H1 (cell line): ENCODE results near the gene GLIS2. TPM values are rescaled to one million over a fixed set of nuclear protein-coding genes. Genes with fewer than 3 reads are reported as not detected.

Experiments used
- CTCF ChIA-PET: fragments of 300-600 bp; sonication (Branson Sonifier 250); formaldehyde crosslinking; loops from one replicate; lab custom pipeline; 2021; ENCODE audit not compliant: partially characterized antibody; lab: Charles Lee
- POLR2A ChIA-PET: fragments of 300-600 bp; sonication (Branson Sonifier 250); formaldehyde crosslinking; loops from one replicate; lab custom pipeline; 2021; ENCODE audit warnings: inconsistent platforms; ENCODE audit not compliant: partially characterized antibody; lab: Charles Lee
- DNase-seq, 2 experiments: peaks; one replicate each; pipeline versions ENCODE4 v3.0.0 to v3.0.0-alpha.2; 2010 to 2022; ENCODE audit warnings: low spot score in 2 of 2, low read depth in 1 of 2, mixed read lengths in 1 of 2
- FAIRE-seq: peaks from 2 replicates; lab custom pipeline; 2011; peaks lifted over from hg19 to GRCh38; lab: Jason Lieb, UNC
- H2AFZ ChIP-seq: 2 replicates; pipeline ENCODE4 v1.8.1; 2012; ENCODE audit warnings: low read length, inconsistent platforms
- H2AK5ac ChIP-seq: 2 replicates; pipeline ENCODE4 v1.6.1; 2013; ENCODE audit warnings: low read depth, low read length
- H2BK120ac ChIP-seq: replicated peaks from 2 replicates; pipeline ENCODE3; 2013; ENCODE audit warnings: low read depth, low read length, inconsistent platforms
- H2BK12ac ChIP-seq: 2 replicates; pipeline ENCODE4 v1.6.1; 2013; ENCODE audit warnings: low read depth, low read length
- H2BK15ac ChIP-seq: 2 replicates; pipeline ENCODE4 v1.6.1; 2013; ENCODE audit warnings: low read length
- H2BK20ac ChIP-seq: 2 replicates; pipeline ENCODE4 v1.6.1; 2013; ENCODE audit warnings: low read length
- H2BK5ac ChIP-seq: 2 replicates; pipeline ENCODE4 v1.6.1; 2013; ENCODE audit warnings: low read depth, low read length
- H3K14ac ChIP-seq: 2 replicates; pipeline ENCODE4 v1.6.1; 2013; ENCODE audit warnings: inconsistent platforms; ENCODE audit not compliant: insufficient read length
- H3K18ac ChIP-seq: 2 replicates; pipeline ENCODE4 v1.6.1; 2013; ENCODE audit warnings: low read length; ENCODE audit errors: extremely low read depth
- H3K23ac ChIP-seq: 2 replicates; pipeline ENCODE4 v1.6.1; 2013; ENCODE audit warnings: inconsistent platforms; ENCODE audit not compliant: insufficient read length
- H3K23me2 ChIP-seq: 2 replicates; pipeline ENCODE4 v1.6.1; 2013; ENCODE audit warnings: low read depth, low read length
- H3K27ac ChIP-seq: 2 replicates; pipeline ENCODE4 v1.6.1; 2011; ENCODE audit warnings: low read depth, low read length, inconsistent platforms
- H3K27me3 ChIP-seq, 4 experiments: replicated peaks in 1 of 4; 1 replicate in 1 of 4; 2 replicates in 3 of 4; pipeline versions ENCODE4 v1.6.1 to v1.8.1; 2011 to 2013; ENCODE audit warnings: low read length in 3 of 4, mild to moderate bottlenecking in 3 of 4, inconsistent platforms in 2 of 4, mixed read lengths in 2 of 4, moderate library complexity in 1 of 4; ENCODE audit not compliant: control insufficient read depth in 3 of 4, insufficient read depth in 3 of 4; ENCODE audit errors: extremely low read depth in 1 of 4
- H3K36me3 ChIP-seq, 4 experiments: 2 replicates each; pipeline versions ENCODE4 v1.6.1 to v1.8.1; 2011 to 2013; ENCODE audit warnings: mild to moderate bottlenecking in 4 of 4, low read length in 3 of 4, moderate library complexity in 2 of 4, control low read depth in 1 of 4, inconsistent platforms in 1 of 4; ENCODE audit not compliant: insufficient read depth in 4 of 4, control insufficient read depth in 2 of 4
- H3K4ac ChIP-seq: replicated peaks from 2 replicates; pipeline ENCODE3; 2013; ENCODE audit warnings: low read length, low read depth, mixed read lengths, inconsistent platforms; ENCODE audit not compliant: insufficient read length
- H3K4me1 ChIP-seq, 4 experiments: replicated peaks in 1 of 4; 1 replicate in 1 of 4; 2 replicates in 3 of 4; pipeline versions ENCODE4 v1.6.1 to v1.8.1; 2011 to 2013; ENCODE audit warnings: low read length in 3 of 4, inconsistent platforms in 2 of 4, mixed read lengths in 1 of 4; ENCODE audit not compliant: insufficient read depth in 4 of 4, control insufficient read depth in 3 of 4
- H3K4me2 ChIP-seq, 2 experiments: 2 replicates each; pipeline versions ENCODE4 v1.6.1 to v1.8.1; 2011 to 2013; ENCODE audit warnings: low read depth in 2 of 2, low read length in 2 of 2, control low read depth in 1 of 2, inconsistent platforms in 1 of 2, mild to moderate bottlenecking in 1 of 2; ENCODE audit not compliant: insufficient read depth in 1 of 2
- H3K4me3 ChIP-seq, 4 experiments: fragments of 200-600, 300-600 bp in 1 of 4; sonication (generic), shearing (Covaris generic), sonication (Bioruptor Twin) in 1 of 4; 2 replicates each; pipeline versions ENCODE4 v1.5.1 to v1.8.1; 2011 to 2016; ENCODE audit warnings: low read length in 4 of 4, low read depth in 3 of 4, control low read depth in 2 of 4, inconsistent platforms in 2 of 4, mild to moderate bottlenecking in 2 of 4, mixed read lengths in 1 of 4, moderate library complexity in 1 of 4; ENCODE audit not compliant: insufficient read depth in 2 of 4; ENCODE audit errors: extremely low read depth in 1 of 4
- H3K56ac ChIP-seq: replicated peaks from 2 replicates; pipeline ENCODE3; 2013; ENCODE audit warnings: low read depth, mild to moderate bottlenecking, mixed read lengths, low read length, inconsistent platforms; ENCODE audit not compliant: insufficient read length
- H3K79me1 ChIP-seq: 2 replicates; pipeline ENCODE4 v1.6.1; 2013; ENCODE audit warnings: low read depth, low read length, control low read depth
- H3K79me2 ChIP-seq, 2 experiments: 2 replicates each; pipeline versions ENCODE4 v1.6.1 to v1.8.1; 2012 to 2013; ENCODE audit warnings: low read length in 2 of 2, mild to moderate bottlenecking in 2 of 2, inconsistent platforms in 1 of 2; ENCODE audit not compliant: insufficient read depth in 2 of 2, control insufficient read depth in 1 of 2
- H3K9ac ChIP-seq, 4 experiments: replicated peaks in 1 of 4; 1 replicate in 1 of 4; 2 replicates in 3 of 4; pipeline versions ENCODE4 v1.6.1 to v1.8.1; 2011 to 2013; ENCODE audit warnings: low read depth in 3 of 4, low read length in 3 of 4, control low read depth in 2 of 4, mild to moderate bottlenecking in 2 of 4, moderate library complexity in 2 of 4, inconsistent platforms in 1 of 4; ENCODE audit errors: extremely low read depth in 1 of 4
- H3K9me3 ChIP-seq, 2 experiments: 2 replicates each; pipeline versions ENCODE4 v1.6.1 to v1.8.1; 2012 to 2013; ENCODE audit warnings: mild to moderate bottlenecking in 2 of 2, moderate library complexity in 2 of 2, control low read depth in 1 of 2, inconsistent platforms in 1 of 2, low read depth in 1 of 2, low read length in 1 of 2, mixed read lengths in 1 of 2; ENCODE audit not compliant: insufficient read depth in 2 of 2
- H4K20me1 ChIP-seq, 2 experiments: replicated peaks in 1 of 2; 2 replicates each; pipeline versions ENCODE3 to v1.8.1; 2011 to 2013; ENCODE audit warnings: inconsistent platforms in 2 of 2, low read length in 2 of 2, mild to moderate bottlenecking in 1 of 2; ENCODE audit not compliant: insufficient read depth in 2 of 2, control insufficient read depth in 1 of 2
- H4K5ac ChIP-seq: 2 replicates; pipeline ENCODE4 v1.6.1; 2013; ENCODE audit warnings: low read length, low read depth, mixed read lengths, inconsistent platforms; ENCODE audit not compliant: insufficient read length
- H4K8ac ChIP-seq: 2 replicates; pipeline ENCODE4 v1.8.0; 2013; ENCODE audit warnings: mild to moderate bottlenecking, moderate library complexity, low read length, inconsistent platforms; ENCODE audit not compliant: insufficient read depth; ENCODE audit errors: extremely low read depth
- H4K91ac ChIP-seq: replicated peaks from 2 replicates; pipeline ENCODE3; 2013; ENCODE audit warnings: low read length, mixed read lengths, inconsistent platforms; ENCODE audit not compliant: insufficient read length
- BCL11A ChIP-seq, 2 experiments: IDR thresholded peaks; one replicate each; pipeline ENCODE4 v1.6.1; 2011; ENCODE audit warnings: low read depth in 2 of 2, low read length in 2 of 2, mild to moderate bottlenecking in 2 of 2
- EP300 ChIP-seq, 2 experiments: IDR thresholded peaks; 1 replicate in 1 of 2; 2 replicates in 1 of 2; pipeline ENCODE4 v1.6.1; 2011 to 2012; ENCODE audit warnings: low read depth in 2 of 2, low read length in 2 of 2, mild to moderate bottlenecking in 2 of 2, borderline replicate concordance in 1 of 2, inconsistent platforms in 1 of 2, moderate library complexity in 1 of 2
- GABPA ChIP-seq: IDR thresholded peaks from 2 replicates; pipeline ENCODE4 v1.6.1; 2011; ENCODE audit warnings: mild to moderate bottlenecking, low read length, moderate library complexity, borderline replicate concordance; ENCODE audit not compliant: insufficient read depth
- GTF2F1 ChIP-seq: IDR thresholded peaks from 2 replicates; pipeline ENCODE4 v1.6.1; 2012; ENCODE audit warnings: low read depth, low read length, improper control_type of control experiment, borderline replicate concordance
- HDAC2 ChIP-seq, 2 experiments: fragments of 300-600 bp in 1 of 2; sonication (generic) in 1 of 2; IDR thresholded peaks; 2 replicates each; pipeline ENCODE4 v1.6.1; 2011 to 2012; ENCODE audit warnings: low read depth in 2 of 2, low read length in 2 of 2, mild to moderate bottlenecking in 2 of 2, moderate library complexity in 2 of 2, borderline replicate concordance in 1 of 2, inconsistent platforms in 1 of 2
- JUN ChIP-seq: IDR thresholded peaks from 2 replicates; pipeline ENCODE4 v1.6.1; 2011; ENCODE audit warnings: low read depth, mild to moderate bottlenecking, improper control_type of control experiment, low read length
- SIN3A ChIP-seq, 2 experiments: IDR thresholded peaks in 1 of 2; conservative IDR thresholded peaks in 1 of 2; 2 replicates each; pipeline ENCODE4 v1.6.1; 2011 to 2012; ENCODE audit warnings: low read length in 2 of 2, improper control_type of control experiment in 1 of 2, low read depth in 1 of 2, mild to moderate bottlenecking in 1 of 2
- WGBS, 2 experiments: shearing (Covaris generic) in 1 of 2; methylation state at CpG; one replicate each; pipeline versions ENCODE4 v1.1.6 to v1.1.7; 2013 to 2015; ENCODE audit warnings: low lambda C conversion rate in 2 of 2, mixed read lengths in 2 of 2, inconsistent platforms in 1 of 2, low coverage in 1 of 2, missing lambda C conversion rate in 1 of 2; ENCODE audit not compliant: insufficient replicate concordance in 2 of 2, insufficient coverage in 1 of 2, insufficient read length in 1 of 2; ENCODE audit errors: extremely low coverage in 1 of 2, missing lambda C conversion rate in 1 of 2; 5-methylcytosine and 5-hydroxymethylcytosine counted together
- polyA plus RNA-seq, 7 experiments: library from polyadenylated mRNA; depleted of rRNA in 3 of 7; stranded (reverse) in 5 of 7; unstranded in 2 of 7; fragments of >200 nt in 5 of 7; fragments of 200-250 nt in 2 of 7; gene quantifications; 1 replicate in 5 of 7; 2 replicates in 1 of 7; 4 replicates in 1 of 7; pipeline versions ENCODE4 v1.2.1 to v1.2.3, GENCODE V29; 2011 to 2013; ENCODE audit warnings: missing spikeins in 2 of 7, mixed read lengths in 2 of 7
- total RNA-seq: library from RNA; stranded (reverse); fragmentation: NEBNext Ultra II Directional; extraction: Animal tissue kit (Norgen Biotek cat#: 25700); gene quantifications from 2 replicates; pipeline ENCODE4 v1.2.1, GENCODE V29; 2021

Gene GLIS2
- total and polyA plus RNA-seq, 2 of the 8 experiments (the other 6 are each of a cell fraction or from before 2014, with no cell fraction given), result 4.3 to 17.4 TPM

DNA sequence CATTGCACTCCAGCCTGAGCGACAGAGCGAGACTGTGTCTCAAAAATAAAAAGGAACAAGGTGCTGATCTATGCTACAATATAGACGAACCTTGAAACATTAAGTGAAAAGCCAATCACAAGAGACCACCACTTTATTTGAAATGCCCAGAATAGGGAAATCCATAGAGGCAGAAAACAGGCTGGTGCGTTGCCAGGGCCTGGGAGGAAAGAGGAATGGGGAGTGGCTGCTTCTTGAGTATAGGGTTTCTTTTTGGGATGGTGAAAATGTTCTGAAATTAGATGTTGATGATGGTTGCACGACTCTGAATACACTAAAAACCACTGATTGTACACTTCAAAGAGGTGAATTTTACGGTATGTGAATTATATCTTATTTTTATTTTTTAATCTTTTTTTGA lies 20.3 kb upstream of the GLIS2 start:
- H3K79me1 ChIP-seq, result no peaks in the 10 kb centered on the region
- H3K27me3 ChIP-seq, result no peaks in the 10 kb centered on the region
- WGBS, 2 experiments, result 92% methylated on average over 6 of the region's 6 CpGs; no CpG with 5 or more reads in 1 of the 2 experiments
- FAIRE-seq (no peak), DNase-seq (no peak)
- H4K20me1 ChIP-seq, result peaks cover 0 to 2% of the 10 kb centered on the region in 2 experiments
- H2BK15ac ChIP-seq, result no peak overlapping the region
- POLR2A ChIA-PET, result interaction anchor here (0.9 to 25.6 kb wide), 4 partner anchors 11 to 43 kb away, joined by 3 to 403 read pairs (median 49); partner anchors contain the start of gene TFAP4
- no peak overlapping the region for H3K4ac ChIP-seq
- H3K9me3 ChIP-seq, result no peaks in the 10 kb centered on the region
- no peak overlapping the region for H3K23ac ChIP-seq
- no peaks in the 10 kb centered on the region for H3K79me2 ChIP-seq
- no peak overlapping the region for H2AK5ac ChIP-seq
- H2BK5ac ChIP-seq, result no peak overlapping the region
- no peak overlapping the region for H2BK12ac ChIP-seq
- no peak overlapping the region for H3K56ac ChIP-seq
- H3K9ac ChIP-seq, result no peak overlapping the region
- H4K91ac ChIP-seq, result no peak overlapping the region
- H2BK20ac ChIP-seq, result no peak overlapping the region
- no peak overlapping the region for H2BK120ac ChIP-seq
- peaks cover 3% of the 10 kb centered on the region for H3K23me2 ChIP-seq
- H3K36me3 ChIP-seq, result no peaks in the 10 kb centered on the region
- H3K4me2 ChIP-seq, result no peak overlapping the region
- H3K14ac ChIP-seq, result no peak overlapping the region
- no peak overlapping the region for H3K27ac ChIP-seq
- no peak overlapping the region for H3K4me3 ChIP-seq
- H4K5ac ChIP-seq, result no peak overlapping the region
- no peak overlapping the region for H4K8ac ChIP-seq
- H2AFZ ChIP-seq, result no peak overlapping the region
- peaks cover 7 to 22% (median 14%) of the 10 kb centered on the region in 4 experiments for H3K4me1 ChIP-seq
- no peak overlapping the region for H3K18ac ChIP-seq
- CTCF ChIA-PET, result interaction anchor here (0.6 to 12.0 kb wide), 9 partner anchors 11 to 113 kb away, joined by 3 to 300 read pairs (median 12); partner anchors contain the start of genes GLIS2 and TFAP4
- TF ChIP-seq JUN (no peak), BCL11A (IDR thresholded peaks at IDR 0.05; ENCODE audit: low read depth in 2 of 2, low read length in 2 of 2) (no peak), HDAC2 (IDR thresholded peaks at IDR 0.05; ENCODE audit: borderline replicate concordance in 1 of 2, low read depth in 2 of 2, low read length in 2 of 2) (no peak), SIN3A (conservative IDR thresholded peaks at IDR 0.05 in 1 of 2, IDR thresholded peaks at IDR 0.05 in 1 of 2; ENCODE audit: low read depth in 1 of 2, low read length in 2 of 2) (no peak), GABPA (no peak), EP300 (IDR thresholded peaks at IDR 0.05; ENCODE audit: borderline replicate concordance in 1 of 2, low read depth in 2 of 2, low read length in 2 of 2) (no peak), GTF2F1 (no peak)
